Right cardiac atrium (tissue), 5 donors: ENCODE results near the gene EPHB6. TPM values are rescaled to one million over a fixed set of nuclear protein-coding genes. Genes with fewer than 3 reads are reported as not detected.
A peak's percentile ranks its signal among the peaks of the same experiment; 100 is the strongest.

ENCODE experiments used
- ATAC-seq, 2 donors: fragments of 200-7000 bp; cut with Tn5 transposase; one replicate each; pipeline versions ENCODE4 v1.8.0 to v1.9.1; 2020; ENCODE audit warnings: moderate library complexity in 2 of 2, mild to moderate bottlenecking in 1 of 2
- DNase-seq, 3 donors: peaks; one replicate each; pipeline ENCODE4 v3.0.0-alpha.2; 2020
- H3K27ac ChIP-seq: one replicate; pipeline ENCODE4 v1.5.1; 2013; ENCODE audit warnings: mild to moderate bottlenecking, low read length, control low read depth, moderate library complexity
- H3K27me3 ChIP-seq: one replicate; pipeline ENCODE4 v1.6.1; 2013; ENCODE audit not compliant: control insufficient read depth, insufficient read depth
- H3K4me1 ChIP-seq: one replicate; pipeline ENCODE4 v1.6.1; 2013; ENCODE audit warnings: low read length; ENCODE audit not compliant: control insufficient read depth, insufficient read depth
- H3K4me3 ChIP-seq: one replicate; pipeline ENCODE4 v1.5.1; 2013; ENCODE audit warnings: low read length, control low read depth
- H3K9me3 ChIP-seq: one replicate; pipeline ENCODE4 v1.6.1; 2013; ENCODE audit warnings: low read length; ENCODE audit not compliant: control insufficient read depth
- WGBS: extraction: QIAGEN DNeasy Blood & Tissue Kit; methylation state at CpG from one replicate; pipeline ENCODE4 v1.1.7; 2013; 5-methylcytosine and 5-hydroxymethylcytosine counted together
- intact Hi-C, 4 donors: fragments of 100-400 bp; cut with DNase I; formaldehyde crosslinking; loops; one replicate each; pipeline versions ENCODE4 v1.11.0 to v1.14.0; 2022 to 2023
- long read RNA-seq, 4 donors: library from polyadenylated mRNA; unstranded; transcript quantifications; one replicate each; pipeline ENCODE4 v2.0.0, GENCODE V29; 2020 to 2021
- polyA plus RNA-seq: library from polyadenylated mRNA; stranded (reverse); fragments of 200-250 nt; gene quantifications from one replicate; pipeline ENCODE4 v1.2.3, GENCODE V29; 2013
- total RNA-seq, 4 donors: library from RNA; stranded (reverse); fragmentation: NEBNext Ultra II Directional; extraction: Animal tissue kit (Norgen Biotek cat#: 25700); gene quantifications; one replicate each; pipeline ENCODE4 v1.2.1, GENCODE V29; 2021
- donor health status: healthy with polysubstance abuse.
- donor health status: DM: no; HTN: yes; CAD: no.
- donor health status: DM: no; HTN: no; CAD: no.
- donor health status: DM: no; HTN: yes; CAD: no; lungs with severe emphysema.
- donor health status: DM: yes; HTN: yes; CAD: no.

EPHB6 gene
- total RNA-seq: 10 to 100 TPM in 1 of 4 donors, 1 to 10 TPM in 3; 3.8 to 11.3 (median 6.7) TPM
- polyA plus RNA-seq: 6.9 TPM
- long read RNA-seq, donor 1, partial matches to known transcripts: 17 of 29 reads
- long read RNA-seq, donor 1, other reads (novel, unspliced or antisense): 12 of 29 reads
- long read RNA-seq, donor 2, partial matches to known transcripts: 5 of 12 reads
- long read RNA-seq, donor 2, other reads (novel, unspliced or antisense): 7 of 12 reads
- long read RNA-seq, donor 3, partial matches to known transcripts: 8 of 31 reads
- long read RNA-seq, donor 3, other reads (novel, unspliced or antisense): 21 of 31 reads
- long read RNA-seq, donor 4, partial matches to known transcripts: 3 of 11 reads
- long read RNA-seq, donor 4, other reads (novel, unspliced or antisense): 8 of 11 reads

GRCh38 chr7:142854372-142855113, at the start of gene EPHB6:
Gene EPHB6 (plus strand): TSS chr7:142855076. CDS start chr7:142863228, 8,152 bp downstream.
- H3K4me3 ChIP-seq: peak within 1 kb of the TSS; percentile 88
- H3K27ac ChIP-seq: peak within 1 kb of the TSS; percentile 13
- no peaks in the 10 kb centered on the region for H3K27me3 ChIP-seq
- under 1% methylated on average over 70 of the region's 70 CpGs for WGBS
- H3K9me3 ChIP-seq: no peaks in the 10 kb centered on the region
- DNase-seq (peak; percentile 82 to 94 (median 94)), ATAC-seq (peak; percentile 83 to 91)
- no peaks in the 10 kb centered on the region for H3K4me1 ChIP-seq
- intact Hi-C loops: loop anchor here in 3 of 4 donors (2.0 to 10.0 kb wide), 4 partner anchors 148 to 363 kb away; no protein-coding TSS in a partner anchor

GRCh38 chr7:142805350-142806021, 49.4 kb upstream of the EPHB6 start:
- Histone ChIP-seq H3K4me1 (no peaks in the 10 kb centered on the region), H3K4me3 (no peak overlapping the region), H3K9me3 (no peaks in the 10 kb centered on the region), H3K27ac (no peak overlapping the region), H3K27me3 (peaks cover 5% of the 10 kb centered on the region)
- WGBS: 77% methylated on average over 3 of the region's 3 CpGs
- no peak for ATAC-seq
- DNase-seq: no peak
- intact Hi-C loops: no loop called here

- H3K27me3 ChIP-seq: peaks cover 5% of the 10 kb centered on the region
- 24% methylated on average over 2 of the region's 2 CpGs for WGBS
These were observed 48.9 kb upstream of the EPHB6 start for GRCh38 chr7:142806022-142806356.

GRCh38 chr7:142806957-142807356, 47.9 kb upstream of the EPHB6 start:
- no peaks in the 10 kb centered on the region for H3K9me3 ChIP-seq
- WGBS: 93% methylated on average over 1 of the region's 1 CpG
- H3K4me3 ChIP-seq: no peak overlapping the region
- H3K27me3 ChIP-seq: peaks cover 5% of the 10 kb centered on the region
- DNase-seq: no peak
- no peak overlapping the region for H3K27ac ChIP-seq
- H3K4me1 ChIP-seq: no peaks in the 10 kb centered on the region
- intact Hi-C loops: no loop called here
- ATAC-seq: no peak

More at GRCh38 chr7:142806022-142806356, 48.9 kb upstream of the EPHB6 start:
- Histone ChIP-seq H3K9me3 (no peaks in the 10 kb centered on the region), H3K4me3 (no peak overlapping the region), H3K4me1 (no peaks in the 10 kb centered on the region), H3K27ac (no peak overlapping the region)
- DNase-seq (no peak), ATAC-seq (no peak)
- intact Hi-C loops: no loop called here

GRCh38 chr7:142807855-142808460, 46.9 kb upstream of the EPHB6 start:
- Histone ChIP-seq H3K27me3 (peaks cover 5% of the 10 kb centered on the region), H3K4me1 (no peaks in the 10 kb centered on the region), H3K9me3 (no peaks in the 10 kb centered on the region), H3K4me3 (no peak overlapping the region), H3K27ac (no peak overlapping the region)
- DNase-seq (no peak), ATAC-seq (no peak)
- intact Hi-C loops: no loop called here
- WGBS: 55% methylated on average over 3 of the region's 3 CpGs

GRCh38 chr7:142808461-142808801, 46.4 kb upstream of the EPHB6 start:
- intact Hi-C loops: no loop called here
- ATAC-seq (no peak), DNase-seq (no peak)
- Histone ChIP-seq H3K9me3 (no peaks in the 10 kb centered on the region), H3K27ac (no peak overlapping the region), H3K4me3 (no peak overlapping the region), H3K4me1 (no peaks in the 10 kb centered on the region), H3K27me3 (peaks cover 5% of the 10 kb centered on the region)

- ATAC-seq: peak; percentile 54 to 59
- 56% methylated on average over 6 of the region's 6 CpGs for WGBS
- DNase-seq: peak in 2 of 3 donors; percentile 54 to 66
- H3K4me1 ChIP-seq: no peaks in the 10 kb centered on the region
- H3K27ac ChIP-seq: no peak overlapping the region
- H3K4me3 ChIP-seq: no peak overlapping the region
- intact Hi-C loops: no loop called here
- H3K27me3 ChIP-seq: peaks cover 5% of the 10 kb centered on the region
- H3K9me3 ChIP-seq: no peaks in the 10 kb centered on the region
These were observed 45.9 kb upstream of the EPHB6 start for GRCh38 chr7:142808802-142809583.

GRCh38 chr7:142809671-142810070, 45.2 kb upstream of the EPHB6 start:
- H3K27me3 ChIP-seq: peaks cover 5% of the 10 kb centered on the region
- no peaks in the 10 kb centered on the region for H3K9me3 ChIP-seq
- H3K27ac ChIP-seq: no peak overlapping the region
- WGBS: 81% methylated on average over 2 of the region's 2 CpGs
- intact Hi-C loops: loop anchor here in 2 of 4 donors (5.0 to 10.0 kb wide), 2 partner anchors 175 to 177 kb away; no protein-coding TSS in a partner anchor
- ATAC-seq (no peak), DNase-seq (no peak)
- no peak overlapping the region for H3K4me3 ChIP-seq
- no peaks in the 10 kb centered on the region for H3K4me1 ChIP-seq

GRCh38 chr7:142811154-142811737, 43.6 kb upstream of the EPHB6 start:
- peaks cover 3% of the 10 kb centered on the region for H3K27me3 ChIP-seq

More at GRCh38 chr7:142811154-142811737, 43.6 kb upstream of the EPHB6 start:
- H3K4me1 ChIP-seq: no peaks in the 10 kb centered on the region
- 29% methylated on average over 6 of the region's 6 CpGs for WGBS
- ATAC-seq (no peak), DNase-seq (no peak)
- intact Hi-C loops: loop anchor here in 2 of 4 donors (5.0 to 10.0 kb wide), 2 partner anchors 176 to 179 kb away; no protein-coding TSS in a partner anchor
- no peak overlapping the region for H3K4me3 ChIP-seq
- H3K9me3 ChIP-seq: no peaks in the 10 kb centered on the region
- H3K27ac ChIP-seq: no peak overlapping the region
